Stimulated activated CD4-positive, alpha-beta T cell treated with anti-CD3 and anti-CD28 coated beads, Interleukin-1b, Interleukin-23, amount 100 ng/mL, for 4 hours (primary cell): Measurements from ENCODE around the gene MICALL1.

ENCODE experiments used
- DNase-seq, 2 donors: peaks; one replicate each; pipeline ENCODE4 v3.0.0-alpha.2; 2020; ENCODE audit warnings: low read depth in 2 of 2

The MICALL1 gene

GRCh38 chr22:37983860-37984791 lies 78.0 kb downstream of the MICALL1 start, which contains the start of gene SOX10:
SOX10 (minus strand) TSS chr22:37984555; CDS start chr22:37983784, 771 bp downstream.
- no peak for DNase-seq

- no peak for DNase-seq
These were observed 79.0 kb downstream of the MICALL1 start for GRCh38 chr22:37985050-37985585.

GRCh38 chr22:37985751-37986281 lies 79.7 kb downstream of the MICALL1 start:
- DNase-seq = no peak

- no peak for DNase-seq
These were observed 80.3 kb downstream of the MICALL1 start for GRCh38 chr22:37986371-37986770.

- DNase-seq = no peak
These were observed 83.3 kb downstream of the MICALL1 start for GRCh38 chr22:37989146-37990045.

GRCh38 chr22:37990301-37990700 lies 84.2 kb downstream of the MICALL1 start:
- DNase-seq = no peak

- no peak for DNase-seq
These were observed 84.8 kb downstream of the MICALL1 start for GRCh38 chr22:37990862-37991261.

- DNase-seq = no peak
These were observed 85.8 kb downstream of the MICALL1 start for GRCh38 chr22:37991731-37992442.
